Parietal lobe (tissue), 2 donors: ENCODE measurements around the gene CLDN9. TPM values are rescaled to one million over a fixed set of nuclear protein-coding genes. Genes with fewer than 3 reads are reported as not detected.

Source experiments
- small RNA-seq: library from RNA; depleted of rRNA; stranded (forward); fragments of <200 nt; gene quantifications from one replicate; pipeline ENCODE3, GENCODE V24; 2014; ENCODE audit warnings: low replicate concordance
- total RNA-seq: library from RNA; depleted of rRNA; stranded (reverse); fragments of >200 nt; gene quantifications from one replicate; pipeline ENCODE4 v1.2.3, GENCODE V29; 2014

Gene CLDN9
- total RNA-seq, result not detected

GRCh38 chr16:3012828-3013420 lies at the start of gene CLDN9:
TSS of gene CLDN9 (plus strand) at chr16:3012923. CDS start at chr16:3013363, 440 bp downstream.

GRCh38 chr16:2963723-2964474 lies 48.8 kb upstream of the CLDN9 start, which contains the start of gene KREMEN2:
TSS of gene KREMEN2 (plus strand) at chr16:2964275. CDS start at chr16:2964521, 246 bp downstream.

GRCh38 chr16:2968738-2969544 lies 43.8 kb upstream of the CLDN9 start, which contains the start of gene PAQR4:
TSS of gene PAQR4 (plus strand) at chr16:2969348. CDS start at chr16:2969675, 327 bp downstream.

GRCh38 chr16:2980227-2981176 lies 32.2 kb upstream of the CLDN9 start, which contains the start of gene PKMYT1:
TSS of gene PKMYT1 (minus strand) at chr16:2980446. CDS start at chr16:2979657, 789 bp downstream.

GRCh38 chr16:3017794-3018506 lies 5.2 kb downstream of the CLDN9 start, which contains the start of gene CLDN6:
TSS of gene CLDN6 (minus strand) at chr16:3018183. CDS start at chr16:3016021, 2,162 bp downstream.

GRCh38 chr16:3020247-3020603 lies 7.5 kb downstream of the CLDN9 start, which contains the start of gene TNFRSF12A:
TSS of gene TNFRSF12A (plus strand) at chr16:3020368. CDS start at chr16:3020398, 30 bp downstream.

GRCh38 chr16:3023669-3024478 lies 11.2 kb downstream of the CLDN9 start, which contains the start of the genes HCFC1R1 and THOC6:
TSS of gene HCFC1R1 (minus strand) at chr16:3023942. CDS start at chr16:3023941, 1 bp downstream.
TSS of gene THOC6 (plus strand) at chr16:3024035. CDS start at chr16:3024327, 292 bp downstream.

GRCh38 chr16:3036726-3037315 lies 24.1 kb downstream of the CLDN9 start, which contains the start of gene BICDL2:
TSS of gene BICDL2 (minus strand) at chr16:3036944. CDS start at chr16:3035496, 1,448 bp downstream.

GRCh38 chr16:3045758-3046640 lies 33.3 kb downstream of the CLDN9 start, which contains the start of gene MMP25:
TSS of gene MMP25 (plus strand) at chr16:3046561. CDS start at chr16:3046918, 357 bp downstream.

Small RNAs within 50 kb of the gene (small RNA-seq; reads per million reads assigned to genes)
- gene LINC00514, result not detected

Other genes with a start within 250 kb of the CLDN9 start
- 82.9 TPM for gene ELOB, start 235.6 kb upstream of the CLDN9 start, total RNA-seq
- not detected for gene PRSS33, start 225.4 kb upstream of the CLDN9 start, total RNA-seq
- not detected for gene PRSS41, start 214.5 kb upstream of the CLDN9 start, total RNA-seq
- not detected for gene PRSS21, start 195.7 kb upstream of the CLDN9 start, total RNA-seq
- gene ZG16B, start 182.6 kb upstream of the CLDN9 start, total RNA-seq, result not detected
- gene PRSS22, start 154.8 kb upstream of the CLDN9 start, total RNA-seq, result not detected
- gene FLYWCH2, start 129.7 kb upstream of the CLDN9 start, total RNA-seq, result 39.4 TPM
- gene FLYWCH1, start 101.0 kb upstream of the CLDN9 start, total RNA-seq, result 25.0 TPM
- not detected for gene KREMEN2, start 48.6 kb upstream of the CLDN9 start, total RNA-seq
- gene PAQR4, start 43.6 kb upstream of the CLDN9 start, total RNA-seq, result 20.3 TPM
- 5.9 TPM for gene PKMYT1, start 32.5 kb upstream of the CLDN9 start, total RNA-seq
- gene CLDN6, start 5.3 kb downstream of the CLDN9 start, total RNA-seq, result 0.63 TPM
- gene TNFRSF12A, start 7.4 kb downstream of the CLDN9 start, total RNA-seq, result not detected
- 17.2 TPM for gene HCFC1R1, start 11.0 kb downstream of the CLDN9 start, total RNA-seq
- gene THOC6, start 11.1 kb downstream of the CLDN9 start, total RNA-seq, result 4.4 TPM
- 0.31 TPM for gene BICDL2, start 24.0 kb downstream of the CLDN9 start, total RNA-seq
- gene MMP25, start 33.6 kb downstream of the CLDN9 start, total RNA-seq, result 0.63 TPM
- 1.6 TPM for gene IL32, start 52.7 kb downstream of the CLDN9 start, total RNA-seq
- gene ZSCAN10, start 86.4 kb downstream of the CLDN9 start, total RNA-seq, result not detected
- gene ZNF205, start 99.7 kb downstream of the CLDN9 start, total RNA-seq, result 14.4 TPM
- gene ZNF213, start 122.1 kb downstream of the CLDN9 start, total RNA-seq, result 10.3 TPM
- gene OR1F1, start 175.3 kb downstream of the CLDN9 start, total RNA-seq, result 0.94 TPM
- 16.3 TPM for gene ZNF200, start 222.2 kb downstream of the CLDN9 start, total RNA-seq
- 0.31 TPM for gene MEFV, start 243.7 kb downstream of the CLDN9 start, total RNA-seq